Keratinocyte (primary cell): ENCODE data around the gene BTF3L4.

Experiments used
- CTCF ChIP-seq, 3 experiments: IDR thresholded peaks in 1 of 3; conservative IDR thresholded peaks in 1 of 3; optimal IDR thresholded peaks in 1 of 3; 2 replicates in 2 of 3; 3 replicates in 1 of 3; pipeline versions ENCODE3 to v1.5.1; 2011; ENCODE audit warnings: low read length in 3 of 3, mild to moderate bottlenecking in 3 of 3, moderate library complexity in 2 of 3, control low read depth in 1 of 3, inconsistent platforms in 1 of 3; ENCODE audit not compliant: insufficient read depth in 2 of 3; ENCODE audit errors: extremely low read depth in 1 of 3
- EZH2 ChIP-seq: IDR thresholded peaks from one replicate; pipeline ENCODE4 v1.6.1; 2012; ENCODE audit warnings: inconsistent platforms, mild to moderate bottlenecking, low read length, moderate library complexity

GRCh38 chr1:52028328-52028727 is 27.8 kb upstream of the BTF3L4 start:
- TF ChIP-seq CTCF (optimal IDR thresholded peaks at IDR 0.05 in 1 of 3, IDR thresholded peaks at IDR 0.05 in 1 of 3, conservative IDR thresholded peaks at IDR 0.05 in 1 of 3; ENCODE audit: extremely low read depth in 1 of 3, insufficient read depth in 2 of 3, low read length in 3 of 3), result no peak
- TF ChIP-seq EZH2, result no peak
